Osteoblast (primary cell): ENCODE measurements around the gene CLUH. TPM values are rescaled to one million over a fixed set of nuclear protein-coding genes. Genes with fewer than 3 reads are reported as not detected.

Experiments used
- DNase-seq: peaks from one replicate; pipeline ENCODE4 v3.0.0; 2011; ENCODE audit warnings: low spot score, mixed read lengths; ENCODE audit not compliant: insufficient read length; ENCODE audit errors: missing footprints
- H2AFZ ChIP-seq: 2 replicates; pipeline ENCODE4 v1.6.0; 2011; ENCODE audit warnings: mild to moderate bottlenecking, low read length
- H3K27ac ChIP-seq: 2 replicates; pipeline ENCODE4 v1.5.1; 2011; ENCODE audit warnings: mild to moderate bottlenecking, low read depth, low read length, moderate library complexity
- H3K27me3 ChIP-seq: 2 replicates; pipeline ENCODE4 v1.6.0; 2012; ENCODE audit warnings: mild to moderate bottlenecking, control low read depth, inconsistent platforms, low read length, moderate library complexity; ENCODE audit not compliant: insufficient read depth
- H3K36me3 ChIP-seq: 2 replicates; pipeline ENCODE4 v1.5.1; 2011; ENCODE audit warnings: mild to moderate bottlenecking, low read length, control low read depth, moderate library complexity; ENCODE audit not compliant: insufficient read depth
- H3K4me1 ChIP-seq: 2 replicates; pipeline ENCODE4 v1.5.1; 2011; ENCODE audit warnings: mild to moderate bottlenecking, low read length, control low read depth, moderate library complexity; ENCODE audit not compliant: insufficient read depth
- H3K4me2 ChIP-seq: 2 replicates; pipeline ENCODE4 v1.6.0; 2011; ENCODE audit warnings: mild to moderate bottlenecking, low read length; ENCODE audit not compliant: insufficient read depth
- H3K4me3 ChIP-seq: fragments of 200-600 bp; sonication (generic); 3 replicates; pipeline ENCODE4 v1.5.1; 2012; ENCODE audit warnings: mild to moderate bottlenecking, low read length, inconsistent platforms; ENCODE audit not compliant: insufficient read depth
- H3K79me2 ChIP-seq: 2 replicates; pipeline ENCODE4 v1.6.0; 2012; ENCODE audit warnings: mild to moderate bottlenecking, low read length, control low read depth, inconsistent platforms; ENCODE audit not compliant: insufficient read depth
- H3K9me3 ChIP-seq: 2 replicates; pipeline ENCODE4 v1.5.1; 2011; ENCODE audit warnings: low read depth, low read length, control low read depth
- H4K20me1 ChIP-seq: 2 replicates; pipeline ENCODE4 v1.6.0; 2012; ENCODE audit warnings: mild to moderate bottlenecking, low read length, control low read depth; ENCODE audit not compliant: insufficient read depth
- small RNA-seq: library from RNA; depleted of rRNA; stranded (forward); fragments of <200 nt; gene quantifications from one replicate; pipeline ENCODE3, GENCODE V24; 2012
- total RNA-seq: library from RNA; depleted of rRNA; stranded (reverse); fragments of >200 nt; gene quantifications from 2 replicates; pipeline ENCODE4 v1.2.3, GENCODE V29; 2012
- TF ChIP-seq, protein P1 (sequence below): IDR thresholded peaks from 2 replicates; pipeline ENCODE4 v1.5.1; 2011; ENCODE audit warnings: mild to moderate bottlenecking, low read depth, low read length, moderate library complexity; ENCODE audit errors: extremely low read depth

The CLUH gene
- total RNA-seq, 1 donor = 41.6 TPM

GRCh38 chr17:2647957-2648356 lies 63.6 kb downstream of the CLUH start:
- DNase-seq = no peak
- H3K4me2 ChIP-seq = no peak overlapping the region
- H3K27me3 ChIP-seq = no peaks in the 10 kb centered on the region
- H3K27ac ChIP-seq = no peak overlapping the region
- peaks cover 18% of the 10 kb centered on the region for H3K36me3 ChIP-seq
- no peak overlapping the region for H2AFZ ChIP-seq
- peaks cover 81% of the 10 kb centered on the region for H3K79me2 ChIP-seq
- TF ChIP-seq, protein P1, sequence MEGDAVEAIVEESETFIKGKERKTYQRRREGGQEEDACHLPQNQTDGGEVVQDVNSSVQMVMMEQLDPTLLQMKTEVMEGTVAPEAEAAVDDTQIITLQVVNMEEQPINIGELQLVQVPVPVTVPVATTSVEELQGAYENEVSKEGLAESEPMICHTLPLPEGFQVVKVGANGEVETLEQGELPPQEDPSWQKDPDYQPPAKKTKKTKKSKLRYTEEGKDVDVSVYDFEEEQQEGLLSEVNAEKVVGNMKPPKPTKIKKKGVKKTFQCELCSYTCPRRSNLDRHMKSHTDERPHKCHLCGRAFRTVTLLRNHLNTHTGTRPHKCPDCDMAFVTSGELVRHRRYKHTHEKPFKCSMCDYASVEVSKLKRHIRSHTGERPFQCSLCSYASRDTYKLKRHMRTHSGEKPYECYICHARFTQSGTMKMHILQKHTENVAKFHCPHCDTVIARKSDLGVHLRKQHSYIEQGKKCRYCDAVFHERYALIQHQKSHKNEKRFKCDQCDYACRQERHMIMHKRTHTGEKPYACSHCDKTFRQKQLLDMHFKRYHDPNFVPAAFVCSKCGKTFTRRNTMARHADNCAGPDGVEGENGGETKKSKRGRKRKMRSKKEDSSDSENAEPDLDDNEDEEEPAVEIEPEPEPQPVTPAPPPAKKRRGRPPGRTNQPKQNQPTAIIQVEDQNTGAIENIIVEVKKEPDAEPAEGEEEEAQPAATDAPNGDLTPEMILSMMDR = no peak
- no peaks in the 10 kb centered on the region for H3K9me3 ChIP-seq
- peaks cover 19% of the 10 kb centered on the region for H3K4me1 ChIP-seq
- no peak overlapping the region for H3K4me3 ChIP-seq
- H4K20me1 ChIP-seq = peaks cover 43% of the 10 kb centered on the region

- H3K36me3 ChIP-seq = peaks cover 34% of the 10 kb centered on the region
Measured at GRCh38 chr17:2644971-2645370, 66.6 kb downstream of the CLUH start.

More at GRCh38 chr17:2644971-2645370, 66.6 kb downstream of the CLUH start:
- Histone ChIP-seq H4K20me1 (peaks cover 42% of the 10 kb centered on the region), H3K4me3 (no peak overlapping the region), H2AFZ (no peak overlapping the region), H3K9me3 (no peaks in the 10 kb centered on the region), H3K79me2 (peaks cover 88% of the 10 kb centered on the region), H3K27me3 (no peaks in the 10 kb centered on the region), H3K4me1 (peaks cover 12% of the 10 kb centered on the region), H3K4me2 (no peak overlapping the region), H3K27ac (no peak overlapping the region)
- DNase-seq = no peak
- TF ChIP-seq, protein P1 = no peak

Small RNAs within 50 kb of the gene (small RNA-seq; reads per million reads assigned to genes)
- gene MIR1253 = not detected
- not detected for gene MIR6776
- gene RN7SL608P = not detected
- not detected for gene hsa-mir-1253

Other genes with a start within 250 kb of the CLUH start
- 12.4 and 14.8 TPM in 2 replicates for gene METTL16, start 199.9 kb downstream of the CLUH start, total RNA-seq
- 113 and 128 TPM in 2 replicates for gene PAFAH1B1, start 118.1 kb downstream of the CLUH start, total RNA-seq
- not detected in 2 replicates for gene CCDC92B, start 37.9 kb upstream of the CLUH start, total RNA-seq
- 2.7 and 2.9 TPM in 2 replicates for gene RAP1GAP2, start 84.7 kb upstream of the CLUH start, total RNA-seq